GM18507 (cell line): Measurements from ENCODE around the gene ZNF362.

Source experiments
- DNase-seq: peaks from one replicate; pipeline ENCODE4 v3.0.0; 2011; ENCODE audit warnings: low read depth; ENCODE audit not compliant: insufficient read length; ENCODE audit errors: extremely low spot score
- FAIRE-seq: peaks from 2 replicates; lab custom pipeline; 2011; peaks lifted over from hg19 to GRCh38; lab: Jason Lieb, UNC

Gene ZNF362

DNA sequence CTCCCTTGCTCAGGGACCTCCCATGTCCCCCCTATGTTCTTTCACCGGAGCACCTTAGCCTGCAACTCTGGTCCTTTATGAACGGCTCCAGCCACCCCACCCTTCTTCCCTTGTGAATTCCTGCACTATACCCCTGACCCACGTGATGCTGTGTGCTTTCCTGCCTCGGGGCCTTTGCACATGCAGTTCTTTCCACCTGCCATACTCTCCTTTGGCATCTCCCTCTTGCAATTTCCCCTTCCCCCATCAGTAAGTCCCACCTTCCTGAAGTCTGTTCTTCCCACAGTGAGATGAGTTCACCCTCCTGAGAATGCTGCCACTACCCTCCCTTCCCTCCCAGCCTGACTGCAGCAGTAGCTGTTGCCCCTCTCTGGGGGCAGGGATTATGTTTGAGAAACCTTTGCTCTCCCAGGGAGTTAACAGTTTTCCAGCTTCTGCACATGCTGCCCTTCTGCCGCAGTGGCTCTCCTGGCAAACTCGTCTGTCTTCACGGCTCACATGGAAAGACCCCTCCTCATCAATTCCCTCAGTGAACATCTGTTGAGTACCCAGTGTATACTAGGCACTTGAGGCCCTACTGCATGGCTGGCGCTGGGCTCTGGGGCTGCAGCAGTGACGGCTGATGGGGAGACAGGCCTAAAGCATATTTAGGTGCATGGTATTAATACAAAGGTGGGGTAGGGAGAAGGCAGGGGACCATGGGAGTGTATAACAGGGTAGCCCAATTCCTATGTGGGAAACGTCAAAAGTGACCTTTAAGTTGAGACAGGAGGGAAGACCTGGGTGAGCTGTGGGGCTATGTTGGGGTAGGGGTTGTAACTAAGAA, 9.7 kb downstream of the ZNF362 start:
- FAIRE-seq: no peak
- DNase-seq: no peak

DNA sequence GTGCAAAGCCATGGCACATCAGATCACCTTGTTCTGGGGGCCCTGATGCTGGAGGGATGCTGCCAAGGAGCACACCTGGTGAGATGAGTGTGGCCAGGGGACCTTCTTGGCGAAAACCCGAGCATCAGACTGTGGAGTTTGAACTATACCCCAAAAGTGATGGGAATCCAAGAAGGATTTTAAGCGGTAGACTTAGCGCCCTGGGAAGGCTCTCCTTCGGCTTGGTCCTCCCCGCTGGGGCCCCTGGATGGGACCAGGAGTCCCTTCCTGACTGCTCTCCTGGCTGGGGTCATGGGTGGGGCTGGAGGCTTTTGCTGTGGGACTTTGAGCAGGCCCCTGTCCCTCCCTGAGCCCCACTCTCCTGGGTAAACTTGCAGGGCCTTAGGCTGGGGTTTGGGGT, 10.5 kb downstream of the ZNF362 start:
- FAIRE-seq: no peak
- no peak for DNase-seq

DNA sequence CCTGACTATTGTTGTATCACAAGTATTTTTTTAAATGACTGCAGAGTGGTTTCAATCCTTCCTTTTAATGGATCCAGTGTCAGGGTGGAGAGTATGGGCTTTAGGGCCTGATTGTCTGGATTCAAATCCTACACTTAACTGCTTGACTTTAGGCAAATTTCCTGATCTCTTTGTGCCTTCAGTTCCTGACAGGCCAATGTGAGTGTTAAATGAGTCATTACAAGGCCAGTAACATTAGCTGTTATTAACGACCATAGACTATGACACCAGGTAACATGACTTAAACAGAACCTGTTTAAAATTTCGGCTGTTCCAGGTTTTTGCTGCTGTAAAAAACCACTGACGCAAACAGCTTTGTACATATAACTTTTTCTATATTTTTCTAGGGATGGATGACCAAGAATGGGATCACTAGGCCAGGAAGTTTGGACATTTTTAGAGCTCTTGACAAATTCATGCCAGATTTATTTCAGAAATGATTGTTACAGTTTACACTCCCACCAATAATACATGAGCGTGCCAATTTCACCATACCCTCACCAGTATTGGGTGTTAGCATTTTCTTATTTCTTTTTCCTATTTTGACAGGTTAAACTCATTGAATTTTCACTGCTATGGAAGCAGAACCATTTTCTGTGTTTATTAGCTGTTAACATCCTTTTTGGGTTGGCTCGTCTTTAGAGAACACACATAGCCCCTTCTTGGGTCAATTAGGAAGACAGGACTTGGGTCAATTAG, 11.3 kb downstream of the ZNF362 start:
- DNase-seq: no peak
- FAIRE-seq: no peak

DNA sequence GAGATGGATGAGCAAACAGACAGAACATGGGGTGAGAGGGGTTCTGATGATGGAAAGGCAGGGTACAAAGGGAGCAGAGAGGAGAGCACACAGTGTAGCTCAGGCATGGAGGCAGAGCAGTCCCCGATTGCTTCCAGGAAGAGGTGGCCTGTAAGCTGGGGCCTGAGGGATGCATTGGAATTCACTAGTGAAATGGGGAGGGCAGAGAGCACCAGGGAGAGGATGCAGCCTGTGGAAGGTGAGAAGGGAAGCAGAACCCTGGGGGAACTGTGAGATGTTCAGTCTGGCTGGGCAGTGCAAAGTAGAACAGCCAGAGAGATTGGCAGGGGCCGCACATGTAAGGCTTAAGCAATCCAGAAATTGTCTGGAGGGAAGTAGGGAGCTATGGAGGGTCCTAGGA, 12.2 kb downstream of the ZNF362 start:
- DNase-seq (no peak), FAIRE-seq (no peak)

DNA sequence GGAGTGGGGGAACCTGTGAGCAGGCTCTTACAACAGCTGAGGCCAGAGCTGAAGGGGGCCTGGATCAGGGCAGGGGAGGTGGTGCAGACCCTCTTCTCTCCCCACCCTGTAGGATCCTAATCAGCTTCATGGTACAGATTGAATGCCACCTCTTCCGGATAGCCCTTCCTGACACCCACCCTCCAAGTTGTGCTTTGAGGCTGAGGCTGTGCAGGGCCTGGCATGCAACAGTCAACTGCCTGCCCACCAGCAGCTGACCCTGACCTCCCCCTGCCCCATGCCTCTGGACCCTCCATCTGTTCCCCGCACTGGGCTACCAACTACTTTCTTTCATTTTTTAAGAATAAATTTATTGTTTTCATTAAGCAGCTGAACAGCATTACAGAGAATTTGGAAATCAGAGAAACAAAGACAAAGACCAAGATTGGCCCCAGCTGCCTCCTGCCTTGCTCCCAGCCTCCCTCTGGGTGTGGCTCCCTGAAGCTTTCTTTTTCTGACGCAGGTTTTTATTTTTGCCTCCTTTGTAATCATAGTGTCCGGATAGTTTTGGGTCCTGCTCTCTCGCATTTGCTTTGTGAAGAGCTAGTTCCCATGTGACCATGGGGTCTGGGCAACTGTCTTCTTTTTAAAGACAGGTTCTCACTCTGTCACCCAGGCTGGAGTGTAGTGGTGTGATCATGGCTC, 12.8 kb downstream of the ZNF362 start:
- no peak for FAIRE-seq

DNA sequence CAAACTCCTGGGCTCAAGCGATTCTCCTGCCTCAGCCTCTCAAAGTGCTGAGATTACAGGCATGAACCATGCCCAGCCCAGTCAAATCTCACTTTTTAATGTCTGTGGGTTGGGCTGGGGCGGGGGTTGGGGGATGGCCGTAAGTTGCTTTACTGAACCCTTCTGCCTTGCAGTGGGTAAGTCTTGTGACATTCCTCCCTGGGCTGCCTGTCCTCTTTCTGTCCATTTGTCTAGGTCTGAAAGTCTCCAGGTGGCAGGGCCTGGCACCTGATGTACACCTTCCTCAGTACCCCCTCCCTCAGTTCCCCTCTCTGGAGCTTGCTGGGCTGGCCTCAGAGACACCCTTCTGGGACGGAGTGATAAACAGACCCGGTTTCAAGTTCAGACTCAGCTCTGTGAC, 13.3 kb downstream of the ZNF362 start:
- no peak for FAIRE-seq

More for the DNA sequence above, 12.8 kb downstream of the ZNF362 start:
- no peak for DNase-seq

DNA sequence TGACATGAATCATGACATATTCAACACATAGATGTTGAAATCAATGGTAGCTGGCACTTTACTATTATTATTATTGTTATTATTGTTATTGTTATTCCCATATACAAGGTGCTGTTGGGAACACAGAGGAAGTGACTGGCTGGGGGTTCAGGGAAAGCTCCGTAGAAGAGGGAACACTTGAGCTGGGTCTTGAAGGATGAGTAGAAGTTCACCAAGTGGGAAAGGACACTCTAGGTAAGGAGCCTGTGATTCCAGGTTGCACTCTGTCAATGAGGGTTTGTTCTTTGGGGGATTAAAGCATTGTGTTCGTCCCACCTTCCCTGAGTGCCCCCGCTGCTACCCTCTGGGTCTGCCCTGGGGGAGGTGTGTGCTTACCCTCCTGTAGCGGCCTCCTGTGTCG, 14.1 kb downstream of the ZNF362 start:
- DNase-seq: no peak
- no peak for FAIRE-seq

More for the DNA sequence above, 13.3 kb downstream of the ZNF362 start:
- DNase-seq: no peak

DNA sequence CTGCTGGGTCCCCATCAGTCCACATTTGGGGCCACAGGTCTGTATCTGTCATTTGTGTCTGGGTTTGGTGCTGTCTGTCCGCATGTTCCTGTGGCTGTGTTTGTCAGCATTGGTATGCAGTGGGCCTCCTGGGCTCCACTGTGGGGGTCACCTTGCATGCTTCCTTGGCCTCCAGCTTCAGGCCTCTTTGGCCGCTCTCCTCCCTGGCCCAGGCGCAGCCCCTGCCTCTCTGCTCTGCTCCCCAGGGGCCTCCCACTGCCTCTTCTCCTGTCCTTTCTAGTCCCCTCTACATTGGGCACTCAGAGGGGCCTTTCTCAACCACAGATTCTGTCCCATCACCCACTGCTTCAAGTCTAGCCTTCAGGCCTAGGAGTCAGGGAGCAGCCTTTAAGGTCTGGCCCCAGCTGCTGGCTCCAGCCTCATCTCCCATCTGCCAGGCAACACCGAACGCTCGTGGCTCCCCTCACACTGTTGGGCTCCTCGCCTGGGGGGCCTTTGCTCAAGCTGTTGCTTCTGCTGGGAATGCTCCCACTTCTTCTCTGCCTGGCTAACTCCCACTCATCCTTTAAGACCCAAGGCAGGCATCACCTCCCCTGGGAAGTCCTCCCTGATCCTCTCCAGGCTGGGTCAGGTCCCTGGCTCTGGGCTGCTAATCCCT, 14.6 kb downstream of the ZNF362 start:
- no peak for FAIRE-seq

DNA sequence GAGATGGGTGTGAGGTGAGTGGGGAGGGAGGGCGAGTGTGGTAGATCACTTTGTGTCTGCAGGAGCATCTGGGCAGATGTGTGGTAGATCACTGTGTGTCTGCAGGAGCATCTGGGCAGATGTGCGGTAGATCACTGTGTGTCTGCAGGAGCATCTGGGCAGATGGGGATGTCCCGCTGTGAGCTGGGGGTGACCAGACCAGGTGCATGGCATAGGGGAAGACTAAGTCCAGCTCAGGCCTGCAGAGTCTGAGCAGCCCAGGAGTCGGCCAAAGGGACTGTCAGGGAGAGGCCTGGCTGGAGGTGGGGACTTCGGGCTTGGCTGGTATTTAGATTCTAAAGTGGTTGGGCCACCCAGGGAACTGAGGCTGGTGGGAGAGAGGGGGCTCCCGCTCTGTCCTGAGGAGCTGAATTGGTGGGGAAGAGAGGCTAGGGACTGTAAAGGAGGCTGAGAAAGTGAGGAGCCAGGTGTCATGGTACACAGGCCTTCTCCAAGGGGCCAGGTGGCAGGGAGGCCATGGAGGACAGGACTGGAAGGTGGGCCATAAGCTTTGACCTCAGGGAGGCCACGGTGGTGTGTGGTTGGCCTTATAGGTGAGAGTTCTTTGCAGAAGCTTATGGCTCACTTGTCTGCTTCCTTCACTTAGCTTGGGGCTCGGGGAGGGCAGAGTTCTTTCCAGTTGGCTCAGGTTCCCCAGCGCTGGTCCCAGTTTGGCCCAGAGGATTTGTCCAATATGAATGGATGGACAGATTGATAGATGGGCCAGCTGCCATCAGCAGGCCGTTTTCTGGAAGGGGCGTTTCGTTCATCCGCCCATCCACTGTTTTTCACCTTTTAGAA, 15.6 kb downstream of the ZNF362 start:
- FAIRE-seq (no peak), DNase-seq (no peak)

More for the DNA sequence above, 14.6 kb downstream of the ZNF362 start:
- DNase-seq: no peak

DNA sequence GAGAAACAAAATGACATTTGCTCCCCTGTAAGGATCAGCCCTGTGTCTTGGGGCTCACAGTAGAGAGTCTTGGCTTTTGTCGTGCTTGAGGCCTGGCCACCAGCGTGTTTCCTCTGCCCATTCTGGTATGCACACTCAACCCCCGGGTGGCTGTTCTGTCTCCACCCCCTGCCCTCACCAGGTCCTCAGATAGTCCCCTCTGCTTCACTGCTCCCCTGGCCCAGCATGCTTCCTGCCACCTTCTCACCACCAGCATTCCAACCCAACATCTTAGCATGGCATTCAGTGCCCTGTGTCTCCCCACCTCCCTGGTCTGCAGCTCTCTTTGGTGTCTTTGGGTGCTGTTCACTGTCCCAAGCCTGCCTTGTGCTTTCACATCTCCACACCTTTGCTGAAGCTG, 16.2 kb downstream of the ZNF362 start:
- no peak for FAIRE-seq
- no peak for DNase-seq

DNA sequence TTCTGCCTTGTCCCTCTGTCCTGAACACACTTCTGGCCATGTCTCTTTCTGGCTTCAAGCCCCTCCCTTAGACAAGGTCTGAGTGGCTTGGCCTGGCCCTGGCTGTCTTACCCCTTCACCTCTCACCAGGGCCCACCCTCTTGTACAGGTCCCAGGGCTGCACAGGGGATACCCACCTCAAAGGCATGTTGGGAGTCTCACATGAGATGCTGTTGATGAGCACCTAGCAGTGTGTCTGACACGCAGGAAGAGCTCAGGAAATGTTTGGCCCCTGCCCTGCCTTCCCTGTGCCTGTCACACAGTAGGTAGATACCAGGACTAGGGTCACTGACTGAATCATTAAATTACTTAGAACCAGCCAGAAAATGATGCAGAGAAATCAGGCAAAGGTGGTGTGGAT, 16.6 kb downstream of the ZNF362 start:
- FAIRE-seq (no peak), DNase-seq (no peak)

DNA sequence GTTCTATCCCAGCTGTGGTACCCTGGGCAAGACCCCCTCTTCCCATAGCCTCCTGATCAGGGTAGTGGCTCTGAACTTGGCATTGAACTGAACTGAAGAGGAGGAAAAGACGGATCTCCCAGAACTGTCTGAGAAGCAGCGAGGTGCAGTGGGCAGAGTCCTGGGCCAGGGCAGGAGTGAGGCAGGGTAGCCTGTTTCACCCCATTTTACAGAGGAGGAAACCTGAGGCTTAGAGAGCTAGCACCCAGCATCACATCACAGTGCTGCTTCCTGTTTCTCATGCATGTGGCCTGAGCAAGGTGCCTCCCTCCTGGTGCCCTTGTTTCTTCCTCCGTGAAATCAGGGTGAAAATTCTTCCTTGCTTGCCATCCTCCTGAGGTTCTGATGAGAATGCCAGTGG, 17.1 kb downstream of the ZNF362 start:
- DNase-seq: no peak
- no peak for FAIRE-seq

DNA sequence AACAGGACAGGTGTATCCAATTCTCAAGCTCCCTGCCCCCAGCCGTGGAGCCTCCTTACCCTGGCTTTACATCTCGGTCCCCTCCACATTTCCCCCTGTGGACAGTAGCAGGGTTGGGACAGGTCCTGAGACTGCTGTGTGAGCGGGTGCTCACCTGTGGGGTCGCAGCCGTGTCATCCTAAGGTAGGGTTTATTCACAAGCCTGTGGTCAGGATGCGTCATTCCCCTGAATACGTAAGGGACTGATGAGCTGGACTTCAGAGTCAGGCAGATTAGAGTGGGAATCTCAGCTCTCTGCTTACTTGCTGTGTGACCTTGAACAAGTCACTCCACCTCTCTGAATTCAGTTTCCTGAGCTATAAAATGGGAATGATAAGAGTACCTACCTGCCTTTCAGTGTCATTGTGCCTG, 17.7 kb downstream of the ZNF362 start:
- no peak for DNase-seq
- no peak for FAIRE-seq

DNA sequence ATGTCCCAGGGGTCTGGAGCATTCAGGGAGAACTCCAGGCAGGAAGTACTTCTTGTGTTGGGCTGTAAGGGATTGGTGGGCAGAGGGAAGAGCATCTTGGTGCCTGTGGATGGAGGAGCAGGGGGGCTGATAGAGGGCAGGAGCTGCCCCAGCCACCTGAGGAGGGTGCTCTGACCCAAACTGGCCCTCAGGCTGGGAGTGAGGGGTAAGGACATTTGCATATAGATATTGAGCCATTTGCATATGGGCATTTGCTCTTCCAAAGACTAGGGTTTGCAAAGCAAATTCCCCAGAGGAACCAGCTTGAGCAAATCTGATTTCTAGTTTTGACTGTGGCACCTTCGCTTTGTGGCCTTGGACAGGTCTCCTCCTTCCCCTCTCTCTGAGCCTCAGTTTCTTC, 18.2 kb downstream of the ZNF362 start:
- FAIRE-seq: no peak
- DNase-seq: no peak

DNA sequence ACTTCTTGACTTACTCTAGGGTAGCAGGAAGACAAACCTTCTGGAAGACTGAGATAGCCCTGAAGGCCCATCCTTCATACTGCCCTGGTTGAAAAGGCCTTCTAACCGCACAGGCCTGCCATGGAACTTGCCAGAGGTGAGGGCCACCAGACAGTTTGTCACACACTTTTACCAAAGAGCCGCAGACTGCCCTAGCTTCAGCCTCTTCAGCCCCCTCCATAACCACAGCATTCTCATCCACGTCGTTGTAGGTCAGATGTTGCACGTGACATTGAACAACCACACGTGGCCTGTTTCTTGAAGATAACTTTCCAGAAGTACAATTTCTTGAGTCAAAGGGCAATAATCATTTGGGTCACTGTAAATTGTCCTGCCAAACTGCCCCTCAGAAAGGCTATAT, 18.9 kb downstream of the ZNF362 start:
- FAIRE-seq (no peak), DNase-seq (no peak)

DNA sequence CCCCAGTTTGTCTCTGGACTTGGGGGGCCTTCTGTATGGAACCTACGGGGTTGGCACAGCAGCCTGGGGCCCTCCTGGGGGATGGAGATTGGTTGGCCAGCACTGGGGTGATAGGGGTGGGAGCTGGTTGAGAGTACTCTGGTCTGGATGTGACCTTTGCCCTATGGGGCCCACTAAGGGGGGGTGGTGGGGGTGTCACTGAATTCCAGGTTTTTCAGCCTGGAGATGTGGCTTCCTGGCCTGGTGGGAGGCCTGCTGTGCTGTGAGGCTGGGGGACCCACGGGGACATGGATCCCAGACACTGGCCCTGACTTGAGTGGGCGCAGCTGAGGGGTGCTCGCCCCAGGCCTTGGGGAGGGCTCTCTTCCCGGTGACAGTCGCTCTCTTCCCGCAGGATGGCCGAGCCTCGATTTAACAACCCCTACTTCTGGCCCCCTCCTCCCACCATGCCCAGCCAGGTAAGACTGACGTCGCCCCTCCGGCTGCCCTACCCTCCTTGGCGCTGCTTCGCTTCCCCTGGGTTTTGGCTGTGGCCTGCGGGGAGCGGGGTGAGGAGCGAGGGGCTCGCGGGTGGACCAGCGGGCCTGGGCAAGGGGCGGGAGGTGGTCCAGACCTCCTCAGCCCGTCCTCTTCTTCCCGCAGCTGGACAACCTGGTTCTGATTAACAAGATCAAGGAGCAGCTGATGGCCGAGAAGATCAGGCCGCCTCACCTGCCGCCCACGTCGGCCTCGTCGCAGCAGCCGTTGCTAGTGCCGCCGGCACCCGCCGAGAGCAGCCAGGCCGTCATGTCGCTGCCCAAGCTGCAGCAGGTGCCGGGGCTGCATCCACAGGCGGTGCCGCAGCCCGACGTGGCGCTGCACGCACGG, 19.6 kb downstream of the ZNF362 start:
- no peak for FAIRE-seq
- DNase-seq: no peak

DNA sequence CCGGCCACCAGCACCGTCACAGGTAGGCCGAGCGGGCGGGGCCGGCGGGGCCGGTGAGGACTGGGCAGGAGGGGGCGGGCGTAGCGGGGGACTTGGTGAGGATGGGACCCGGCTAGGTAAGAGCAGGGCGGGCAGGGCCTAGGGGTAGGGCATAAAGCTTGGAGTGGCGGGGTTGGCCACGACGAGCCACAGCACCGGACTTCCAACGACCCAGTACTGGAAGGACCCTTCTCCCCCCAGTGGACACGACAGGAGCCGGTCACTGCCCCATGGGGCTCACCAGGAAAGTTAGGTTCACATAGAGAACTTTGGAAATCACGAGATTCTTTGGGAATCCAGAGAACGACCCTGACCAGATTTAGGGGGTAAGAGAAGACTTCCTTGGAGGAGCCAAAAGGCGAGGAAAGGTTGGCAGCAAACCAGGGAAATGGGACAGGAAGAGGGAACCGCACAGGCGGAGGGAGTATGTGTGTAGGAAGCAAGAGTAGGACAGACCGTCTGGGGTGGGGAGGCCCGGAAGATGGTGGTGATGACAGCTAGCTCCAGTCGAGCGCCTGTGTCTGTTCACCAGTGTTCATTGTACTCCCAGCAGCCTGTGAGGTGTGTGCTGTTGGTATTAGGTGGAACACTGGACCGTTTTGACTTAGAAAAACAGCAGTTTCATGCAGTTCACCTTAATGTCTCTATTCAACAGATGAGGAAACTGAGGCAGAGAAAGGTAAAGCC, 20.4 kb downstream of the ZNF362 start:
- DNase-seq (no peak), FAIRE-seq (no peak)
